HFFc6 (cell line): ENCODE measurements around the gene CFAP100. TPM values are rescaled to one million over a fixed set of nuclear protein-coding genes. Genes with fewer than 3 reads are reported as not detected.

Experiments used
- DNase-seq: peaks from one replicate; pipeline ENCODE4 v3.0.0-alpha.2; 2018
- H3K27ac Mint-ChIP-seq: 2 replicates; pipeline ENCODE4 v1.8.0; 2020; ENCODE audit warnings: mild to moderate bottlenecking, mixed read lengths
- H3K27me3 Mint-ChIP-seq: 2 replicates; pipeline ENCODE4 v1.8.0; 2021; ENCODE audit warnings: mild to moderate bottlenecking, moderate library complexity, mixed read lengths; ENCODE audit not compliant: insufficient read depth
- H3K36me3 Mint-ChIP-seq: 2 replicates; pipeline ENCODE4 v1.8.0; 2021; ENCODE audit warnings: low read depth, mixed read lengths
- H3K4me1 Mint-ChIP-seq: 2 replicates; pipeline ENCODE4 v1.8.0; 2020; ENCODE audit warnings: low read depth, mixed read lengths
- H3K4me3 Mint-ChIP-seq: 2 replicates; pipeline ENCODE4 v1.8.0; 2020; ENCODE audit warnings: mild to moderate bottlenecking, moderate library complexity, mixed read lengths
- H3K9me3 Mint-ChIP-seq: 2 replicates; pipeline ENCODE4 v1.8.0; 2020; ENCODE audit warnings: mild to moderate bottlenecking, mixed read lengths
- total RNA-seq, 6 experiments: library from RNA; stranded (reverse); fragmentation: NEBNext Ultra II Directional; extraction: Animal tissue kit (Norgen Biotek cat#: 25700); gene quantifications; 2 replicates in 1 of 6; 3 replicates in 5 of 6; pipeline ENCODE4 v1.2.3, GENCODE V29; 2021
- TF ChIP-seq, protein P1 (sequence below): fragments of 200-600 bp; sonication (generic); IDR thresholded peaks from 2 replicates; pipeline ENCODE4 v1.5.0; 2021; ENCODE audit warnings: antibody characterized with exemption, mild to moderate bottlenecking

Gene CFAP100
- total RNA-seq, 6 experiments from 2014 or later: not detected

DNA sequence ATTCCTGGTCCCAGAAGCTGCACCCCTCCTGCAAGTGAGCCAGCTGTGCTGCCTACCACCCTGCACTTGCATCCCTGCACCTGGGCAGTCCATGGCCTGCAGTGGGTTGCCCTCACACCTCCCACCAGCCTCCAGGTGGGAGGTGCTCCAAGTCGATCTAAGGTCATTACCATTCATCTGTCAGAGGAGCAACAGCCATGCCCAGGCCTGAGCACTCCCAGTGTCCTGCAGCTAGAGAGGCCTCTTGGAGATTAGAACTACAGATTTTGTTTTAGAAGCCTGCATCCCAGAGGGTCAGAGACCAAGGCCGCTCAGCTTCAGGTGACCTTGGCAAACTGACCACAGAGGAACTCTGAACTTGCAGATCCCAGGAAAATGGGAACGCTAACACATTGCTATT, 90.0 kb downstream of the CFAP100 start:
- Mint-ChIP-seq H3K36me3 (no peaks in the 10 kb centered on the region), H3K4me3 (no peak overlapping the region), H3K27me3 (peaks cover 25% of the 10 kb centered on the region), H3K4me1 (peaks cover 11% of the 10 kb centered on the region), H3K9me3 (no peaks in the 10 kb centered on the region), H3K27ac (no peak overlapping the region)
- TF ChIP-seq, protein P1, sequence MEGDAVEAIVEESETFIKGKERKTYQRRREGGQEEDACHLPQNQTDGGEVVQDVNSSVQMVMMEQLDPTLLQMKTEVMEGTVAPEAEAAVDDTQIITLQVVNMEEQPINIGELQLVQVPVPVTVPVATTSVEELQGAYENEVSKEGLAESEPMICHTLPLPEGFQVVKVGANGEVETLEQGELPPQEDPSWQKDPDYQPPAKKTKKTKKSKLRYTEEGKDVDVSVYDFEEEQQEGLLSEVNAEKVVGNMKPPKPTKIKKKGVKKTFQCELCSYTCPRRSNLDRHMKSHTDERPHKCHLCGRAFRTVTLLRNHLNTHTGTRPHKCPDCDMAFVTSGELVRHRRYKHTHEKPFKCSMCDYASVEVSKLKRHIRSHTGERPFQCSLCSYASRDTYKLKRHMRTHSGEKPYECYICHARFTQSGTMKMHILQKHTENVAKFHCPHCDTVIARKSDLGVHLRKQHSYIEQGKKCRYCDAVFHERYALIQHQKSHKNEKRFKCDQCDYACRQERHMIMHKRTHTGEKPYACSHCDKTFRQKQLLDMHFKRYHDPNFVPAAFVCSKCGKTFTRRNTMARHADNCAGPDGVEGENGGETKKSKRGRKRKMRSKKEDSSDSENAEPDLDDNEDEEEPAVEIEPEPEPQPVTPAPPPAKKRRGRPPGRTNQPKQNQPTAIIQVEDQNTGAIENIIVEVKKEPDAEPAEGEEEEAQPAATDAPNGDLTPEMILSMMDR: no peak
- DNase-seq: no peak

DNA sequence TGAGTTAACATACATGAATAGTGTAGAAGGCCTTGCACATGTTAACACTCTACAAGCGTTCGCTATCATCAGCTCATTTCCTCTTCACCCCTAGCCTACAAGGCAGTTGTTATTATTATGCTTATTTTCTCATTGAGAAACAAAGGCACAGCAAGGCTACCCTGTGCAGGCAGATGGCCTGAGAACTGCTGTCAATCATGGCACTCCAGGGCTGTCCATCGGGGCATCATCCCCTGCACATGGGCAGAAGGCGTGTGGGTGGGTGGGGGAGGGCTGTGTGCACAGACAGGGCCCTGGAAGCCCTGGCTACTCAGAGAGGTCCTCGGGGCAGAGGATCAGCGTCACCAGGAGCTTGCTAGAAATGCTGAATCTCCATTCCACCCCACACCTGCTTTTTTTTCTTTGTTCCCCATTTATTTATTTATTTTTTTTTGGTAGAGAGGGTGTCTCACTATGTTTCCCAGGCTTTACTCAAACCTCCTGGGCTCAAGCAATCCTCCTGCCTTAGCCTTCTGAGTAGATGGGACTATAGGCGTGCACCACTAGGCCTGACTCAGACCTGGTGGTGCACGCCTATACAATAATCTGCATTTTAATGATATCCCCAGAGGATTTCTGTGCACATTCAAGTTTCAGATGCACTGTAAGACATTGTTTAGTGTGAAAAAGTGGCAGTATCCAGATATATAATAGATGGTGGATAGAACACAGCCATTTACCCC, 90.6 kb downstream of the CFAP100 start:
- Mint-ChIP-seq H3K4me3 (no peak overlapping the region), H3K27ac (no peak overlapping the region), H3K36me3 (no peaks in the 10 kb centered on the region), H3K27me3 (peaks cover 32% of the 10 kb centered on the region), H3K9me3 (no peaks in the 10 kb centered on the region), H3K4me1 (peaks cover 11% of the 10 kb centered on the region)
- DNase-seq: no peak
- TF ChIP-seq, protein P1: no peak

DNA sequence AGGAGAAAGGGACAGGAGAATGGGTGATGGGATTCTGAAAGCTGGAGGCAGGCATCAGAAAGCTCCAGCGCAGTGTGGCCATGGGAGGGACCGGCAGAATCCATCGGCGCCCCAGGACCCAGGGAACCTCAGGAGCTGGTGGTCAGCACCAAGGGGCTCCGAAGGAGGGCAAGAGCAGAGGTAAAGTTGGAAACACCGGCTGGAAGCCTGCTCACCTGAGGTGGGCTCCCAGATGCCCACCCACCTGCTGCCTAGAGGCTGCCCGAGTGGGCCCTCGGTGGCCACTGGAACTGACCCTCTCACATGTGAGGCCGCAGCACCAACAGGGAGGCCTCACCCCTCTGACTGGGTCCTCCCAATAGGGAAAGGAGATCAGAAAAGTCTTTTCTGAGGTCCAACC, 91.2 kb downstream of the CFAP100 start:
- no peak for DNase-seq
- TF ChIP-seq, protein P1: no peak
- H3K27me3 Mint-ChIP-seq: peaks cover 33% of the 10 kb centered on the region
- no peaks in the 10 kb centered on the region for H3K36me3 Mint-ChIP-seq
- H3K27ac Mint-ChIP-seq: no peak overlapping the region
- H3K9me3 Mint-ChIP-seq: no peaks in the 10 kb centered on the region
- peaks cover 11% of the 10 kb centered on the region for H3K4me1 Mint-ChIP-seq
- no peak overlapping the region for H3K4me3 Mint-ChIP-seq

Other genes starting within 250 kb of the CFAP100 start
- under 1 TPM in 1 of 6 experiments, not detected in 5; 0.05 TPM for gene ALDH1L1, start 214.3 kb upstream of the CFAP100 start, total RNA-seq
- 1 to 10 TPM in 2 of 6 experiments, under 1 TPM in 4; 0.63 to 1.2 (median 0.81) TPM for gene KLF15, start 37.5 kb upstream of the CFAP100 start, total RNA-seq
- gene ZXDC, start 81.0 kb downstream of the CFAP100 start, total RNA-seq: 10 to 100 TPM; 11.7 to 14.2 (median 13.5) TPM
- not detected for gene UROC1, start 122.9 kb downstream of the CFAP100 start, total RNA-seq
- gene CHST13, start 129.2 kb downstream of the CFAP100 start, total RNA-seq: not detected
- not detected for gene C3orf22, start 164.0 kb downstream of the CFAP100 start, total RNA-seq